Measurements from ENCODE around the gene CLSTN2. TPM values are rescaled to one million over a fixed set of nuclear protein-coding genes. Genes with fewer than 3 reads are reported as not detected.
A peak's percentile ranks its signal among the peaks of the same experiment; 100 is the strongest.

The CLSTN2 gene
- total and polyA plus RNA-seq, 2 of the 8 experiments (the other 6 are each of a cell fraction or from before 2014, with no cell fraction given): 0.39 to 0.52 TPM

- H3K9me3 ChIP-seq (ENCODE audit: insufficient read depth in 2 of 2, low read depth in 1 of 2, low read length in 1 of 2): no peaks in the 10 kb centered on the region
- FAIRE-seq: no peak
- no peaks in the 10 kb centered on the region for H3K27me3 ChIP-seq (replicated peaks in 1 of 4; ENCODE audit: control insufficient read depth in 3 of 4, extremely low read depth in 1 of 4, insufficient read depth in 3 of 4, low read length in 3 of 4)
- no peak overlapping the region for H4K5ac ChIP-seq (ENCODE audit: insufficient read length, low read depth, low read length)
- no peaks in the 10 kb centered on the region for H3K23me2 ChIP-seq (ENCODE audit: low read depth, low read length)
- no peak overlapping the region; the same call in 1 of the 2 replicates for H4K8ac ChIP-seq (ENCODE audit: extremely low read depth, insufficient read depth, low read length)
- no peak overlapping the region for H2BK15ac ChIP-seq (ENCODE audit: low read length)
- H3K9ac ChIP-seq (replicated peaks in 1 of 4; ENCODE audit: extremely low read depth in 1 of 4, low read depth in 3 of 4, low read length in 3 of 4): no peak overlapping the region
- 98% methylated on average over 5 of the region's 5 CpGs; no CpG with 5 or more reads in 1 of the 2 experiments for WGBS, 2 experiments (ENCODE audit: extremely low coverage in 1 of 2, insufficient coverage in 1 of 2, insufficient read length in 1 of 2, insufficient replicate concordance in 2 of 2, low coverage in 1 of 2, low lambda C conversion rate in 2 of 2, missing lambda C conversion rate in 1 of 2)
- no peak overlapping the region for H3K4ac ChIP-seq (replicated peaks; ENCODE audit: insufficient read length, low read depth, low read length)
- peak overlapping the region; percentile 31 for H4K91ac ChIP-seq (replicated peaks; ENCODE audit: insufficient read length, low read length)
- peaks cover 0 to 2% (median 0%) of the 10 kb centered on the region in 4 experiments; a peak in 1 of 7 replicates for H3K4me1 ChIP-seq (replicated peaks in 1 of 4; ENCODE audit: control insufficient read depth in 3 of 4, insufficient read depth in 4 of 4, low read length in 3 of 4)
- H3K4me3 ChIP-seq (ENCODE audit: extremely low read depth in 1 of 4, insufficient read depth in 2 of 4, low read depth in 3 of 4, low read length in 4 of 4): no peak overlapping the region
- H3K79me2 ChIP-seq (ENCODE audit: control insufficient read depth in 1 of 2, insufficient read depth in 2 of 2, low read length in 2 of 2): no peaks in the 10 kb centered on the region
- ChIA-PET CTCF (ENCODE audit: partially characterized antibody) (interaction anchor here (0.9 kb wide), 2 partner anchors 8 to 275 kb away, joined by 3 to 4 read pairs; no protein-coding TSS in a partner anchor), POLR2A (ENCODE audit: partially characterized antibody) (no interaction called here)
- no peaks in the 10 kb centered on the region for H3K36me3 ChIP-seq (ENCODE audit: control insufficient read depth in 2 of 4, insufficient read depth in 4 of 4, low read length in 3 of 4)
- no peak overlapping the region; the same call in 1 of the 2 replicates for H2BK12ac ChIP-seq (ENCODE audit: low read depth, low read length)
- H3K23ac ChIP-seq (ENCODE audit: insufficient read length): no peak overlapping the region
- H2BK20ac ChIP-seq (ENCODE audit: low read length): 0 out of 2 replicates have a peak overlapping the region, but pooled peaks have one; percentile 86
- H3K18ac ChIP-seq (ENCODE audit: extremely low read depth, low read length): no peak overlapping the region
- H3K4me2 ChIP-seq (ENCODE audit: insufficient read depth in 1 of 2, low read depth in 2 of 2, low read length in 2 of 2): no peak overlapping the region
- no peaks in the 10 kb centered on the region for H3K79me1 ChIP-seq (ENCODE audit: low read depth, low read length)
- DNase-seq (ENCODE audit: low read depth in 1 of 2, low spot score in 2 of 2): no peak
- H2BK120ac ChIP-seq (replicated peaks; ENCODE audit: low read depth, low read length): peak overlapping the region; percentile 47
- H3K56ac ChIP-seq (replicated peaks; ENCODE audit: insufficient read length, low read depth, low read length): no peak overlapping the region
- no peak overlapping the region for H2AK5ac ChIP-seq (ENCODE audit: low read depth, low read length)
- no peak overlapping the region; the same call in 1 of the 2 replicates for H2BK5ac ChIP-seq (ENCODE audit: low read depth, low read length)
- H3K14ac ChIP-seq (ENCODE audit: insufficient read length): no peak overlapping the region
- no peak overlapping the region for H2AFZ ChIP-seq (ENCODE audit: low read length)
- H4K20me1 ChIP-seq (replicated peaks in 1 of 2; ENCODE audit: control insufficient read depth in 1 of 2, insufficient read depth in 2 of 2, low read length in 2 of 2): no peaks in the 10 kb centered on the region
- H3K27ac ChIP-seq (ENCODE audit: low read depth, low read length): no peak overlapping the region
- TF ChIP-seq NANOG (IDR thresholded peaks at IDR 0.05; ENCODE audit: insufficient read depth, low read depth, low read length, poor library complexity, severe bottlenecking): no peak
- no peak for TF ChIP-seq ZNF274 (IDR thresholded peaks at IDR 0.05; ENCODE audit: borderline replicate concordance, extremely low read depth, low read length)
- no peak for TF ChIP-seq CTBP2 (IDR thresholded peaks at IDR 0.05; ENCODE audit: borderline replicate concordance, insufficient read depth, insufficient read length, low read length)
- no peak for TF ChIP-seq POU5F1 (IDR thresholded peaks at IDR 0.05; ENCODE audit: low read depth, low read length)
- no peak for TF ChIP-seq SAP30 (IDR thresholded peaks at IDR 0.05; ENCODE audit: insufficient read depth, insufficient replicate concordance, low read length)
- no peak for TF ChIP-seq CBX8 (IDR thresholded peaks at IDR 0.05; ENCODE audit: borderline replicate concordance, low read depth, low read length)
- TF ChIP-seq RBBP5 (IDR thresholded peaks at IDR 0.05; ENCODE audit: borderline replicate concordance, low read depth, low read length): no peak
- no peak for TF ChIP-seq TAF1 (IDR thresholded peaks at IDR 0.05; ENCODE audit: low read depth, low read length)
- no peak for TF ChIP-seq ATF3 (IDR thresholded peaks at IDR 0.05; ENCODE audit: insufficient read depth, low read depth, low read length)
- no peak for TF ChIP-seq EGR1 (IDR thresholded peaks at IDR 0.05; ENCODE audit: borderline replicate concordance, low read depth, low read length)
- TF ChIP-seq TEAD4 (IDR thresholded peaks at IDR 0.05; ENCODE audit: low read depth, low read length): no peak
These were observed 433.3 kb downstream of the CLSTN2 start for GRCh38 chr3:140368223-140368811.

Data from H1 (cell line).